Measurements from ENCODE around the gene ACD.

The ACD gene

DNA sequence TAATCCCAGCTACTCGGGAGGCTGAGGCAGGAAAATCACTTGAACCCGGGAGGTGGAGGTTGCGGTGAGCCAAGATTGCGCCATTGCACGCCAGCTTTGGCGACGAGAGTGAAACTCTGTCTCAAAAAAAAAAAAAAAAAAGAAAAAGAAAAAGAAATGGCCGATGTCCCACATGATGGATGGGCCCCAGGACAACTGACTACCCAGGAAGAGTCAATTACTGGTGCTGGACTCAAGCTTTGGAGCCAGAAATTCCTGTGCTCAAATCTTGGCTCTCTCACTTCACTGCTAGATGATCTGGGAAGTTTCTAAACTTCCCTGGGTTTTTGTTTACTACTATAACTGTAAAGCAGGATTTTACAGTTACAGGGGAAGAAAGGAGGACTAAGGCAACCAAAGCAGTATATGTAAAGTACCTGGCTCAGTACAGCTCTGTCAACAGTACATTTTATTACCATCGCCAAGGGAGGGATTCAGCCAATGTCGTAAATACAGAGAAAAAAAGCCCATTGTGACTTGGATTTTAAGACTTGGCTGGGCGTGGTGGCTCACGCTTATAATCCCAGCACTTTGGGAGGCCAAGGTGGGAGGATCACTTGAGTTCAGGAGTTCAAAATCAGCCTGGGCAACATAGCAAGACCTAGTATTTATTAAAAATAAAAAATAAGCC is 18.4 kb upstream of the ACD start:
- Histone ChIP-seq H3K79me2 (ENCODE audit: insufficient read depth, low read length) (no peaks in the 10 kb centered on the region), H3K27ac (ENCODE audit: low read depth, low read length, poor library complexity, severe bottlenecking) (no peak overlapping the region), H3K27me3 (ENCODE audit: insufficient read depth, low read length) (no peaks in the 10 kb centered on the region), H4K20me1 (ENCODE audit: insufficient read depth, low read length) (no peaks in the 10 kb centered on the region), H3K9me2 (ENCODE audit: low read depth, low read length) (no peaks in the 10 kb centered on the region), H2AFZ (ENCODE audit: low read length) (no peak overlapping the region), H3K9ac (ENCODE audit: low read length) (no peak overlapping the region), H3K4me1 (ENCODE audit: insufficient read depth, low read length, severe bottlenecking) (peaks cover 11% of the 10 kb centered on the region), H3K9me3 (ENCODE audit: low read length) (no peaks in the 10 kb centered on the region), H3K36me3 (ENCODE audit: insufficient read depth, low read length) (peaks cover 16% of the 10 kb centered on the region; the same call in 1 of the 2 replicates), H3K4me2 (ENCODE audit: low read length) (no peak overlapping the region), H3K4me3 (ENCODE audit: low read depth, low read length, poor library complexity, severe bottlenecking) (no peak overlapping the region), H3F3A (ENCODE audit: insufficient read depth, low read length) (no peaks in the 10 kb centered on the region)
- TF ChIP-seq EZH2 (IDR thresholded peaks at IDR 0.05; ENCODE audit: borderline replicate concordance, low read length) (no peak), CTCF (IDR thresholded peaks at IDR 0.05; ENCODE audit: low read length) (no peak)

GRCh38 chr16:67677712-67678111 is 17.7 kb upstream of the ACD start:
- H3K79me2 ChIP-seq (ENCODE audit: insufficient read depth, low read length), result no peaks in the 10 kb centered on the region
- H3K9me3 ChIP-seq (ENCODE audit: low read length), result no peaks in the 10 kb centered on the region
- H3K27ac ChIP-seq (ENCODE audit: low read depth, low read length, poor library complexity, severe bottlenecking), result no peak overlapping the region
- TF ChIP-seq EZH2 (IDR thresholded peaks at IDR 0.05; ENCODE audit: borderline replicate concordance, low read length) (no peak), CTCF (IDR thresholded peaks at IDR 0.05; ENCODE audit: low read length) (no peak)
- no peak overlapping the region for H3K4me3 ChIP-seq (ENCODE audit: low read depth, low read length, poor library complexity, severe bottlenecking)
- H3K4me1 ChIP-seq (ENCODE audit: insufficient read depth, low read length, severe bottlenecking), result peaks cover 18% of the 10 kb centered on the region
- no peak overlapping the region for H3K9ac ChIP-seq (ENCODE audit: low read length)
- H3K4me2 ChIP-seq (ENCODE audit: low read length), result no peak overlapping the region
- H2AFZ ChIP-seq (ENCODE audit: low read length), result no peak overlapping the region
- peaks cover 9% of the 10 kb centered on the region; the same call in 1 of the 2 replicates for H3K36me3 ChIP-seq (ENCODE audit: insufficient read depth, low read length)
- H3F3A ChIP-seq (ENCODE audit: insufficient read depth, low read length), result no peaks in the 10 kb centered on the region
- no peaks in the 10 kb centered on the region for H4K20me1 ChIP-seq (ENCODE audit: insufficient read depth, low read length)
- H3K27me3 ChIP-seq (ENCODE audit: insufficient read depth, low read length), result no peaks in the 10 kb centered on the region
- H3K9me2 ChIP-seq (ENCODE audit: low read depth, low read length), result no peaks in the 10 kb centered on the region

DNA sequence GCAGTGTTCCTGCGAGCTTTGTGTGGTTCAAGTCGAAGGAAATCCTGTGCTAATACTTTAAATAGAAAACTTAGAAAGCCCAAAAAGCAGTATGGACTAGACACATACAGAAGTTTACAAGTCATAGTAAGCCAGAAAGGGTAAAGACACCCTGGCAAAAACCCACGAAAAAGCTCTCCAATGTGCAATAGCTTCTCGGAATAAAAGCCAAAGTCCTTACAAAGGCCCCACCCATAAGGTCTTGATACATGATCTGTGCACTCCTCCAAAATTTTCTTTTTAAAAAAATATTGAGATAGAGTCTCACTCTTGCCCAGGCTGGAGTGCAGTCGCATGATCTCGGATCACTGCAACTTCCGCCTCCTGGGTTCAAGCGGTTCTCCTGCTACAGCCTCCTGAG is 16.9 kb upstream of the ACD start:
- Histone ChIP-seq H3F3A (ENCODE audit: insufficient read depth, low read length) (no peaks in the 10 kb centered on the region), H3K79me2 (ENCODE audit: insufficient read depth, low read length) (no peaks in the 10 kb centered on the region), H3K36me3 (ENCODE audit: insufficient read depth, low read length) (peaks cover 6% of the 10 kb centered on the region; the same call in 1 of the 2 replicates), H3K4me1 (ENCODE audit: insufficient read depth, low read length, severe bottlenecking) (peaks cover 18% of the 10 kb centered on the region), H4K20me1 (ENCODE audit: insufficient read depth, low read length) (no peaks in the 10 kb centered on the region), H3K4me2 (ENCODE audit: low read length) (no peak overlapping the region), H3K9me3 (ENCODE audit: low read length) (no peaks in the 10 kb centered on the region), H3K9me2 (ENCODE audit: low read depth, low read length) (no peaks in the 10 kb centered on the region), H3K27me3 (ENCODE audit: insufficient read depth, low read length) (no peaks in the 10 kb centered on the region), H3K9ac (ENCODE audit: low read length) (no peak overlapping the region), H3K27ac (ENCODE audit: low read depth, low read length, poor library complexity, severe bottlenecking) (no peak overlapping the region), H2AFZ (ENCODE audit: low read length) (no peak overlapping the region), H3K4me3 (ENCODE audit: low read depth, low read length, poor library complexity, severe bottlenecking) (no peak overlapping the region)
- TF ChIP-seq EZH2 (IDR thresholded peaks at IDR 0.05; ENCODE audit: borderline replicate concordance, low read length), result no peak
- TF ChIP-seq CTCF (IDR thresholded peaks at IDR 0.05; ENCODE audit: low read length), result no peak
